Fibroblast of gingiva (primary cell): ENCODE data around the gene PPM1A.
A peak's percentile ranks its signal among the peaks of the same experiment; 100 is the strongest.
"Not testable (repeated sequence)": the region's sequence is repeated elsewhere in the genome, so short reads cannot be mapped to it uniquely, and the experiment has no call there.

Experiments
- DNase-seq: peaks from one replicate; pipeline ENCODE4 v3.0.0-alpha.2; 2011; ENCODE audit warnings: low read depth

Gene PPM1A

DNA sequence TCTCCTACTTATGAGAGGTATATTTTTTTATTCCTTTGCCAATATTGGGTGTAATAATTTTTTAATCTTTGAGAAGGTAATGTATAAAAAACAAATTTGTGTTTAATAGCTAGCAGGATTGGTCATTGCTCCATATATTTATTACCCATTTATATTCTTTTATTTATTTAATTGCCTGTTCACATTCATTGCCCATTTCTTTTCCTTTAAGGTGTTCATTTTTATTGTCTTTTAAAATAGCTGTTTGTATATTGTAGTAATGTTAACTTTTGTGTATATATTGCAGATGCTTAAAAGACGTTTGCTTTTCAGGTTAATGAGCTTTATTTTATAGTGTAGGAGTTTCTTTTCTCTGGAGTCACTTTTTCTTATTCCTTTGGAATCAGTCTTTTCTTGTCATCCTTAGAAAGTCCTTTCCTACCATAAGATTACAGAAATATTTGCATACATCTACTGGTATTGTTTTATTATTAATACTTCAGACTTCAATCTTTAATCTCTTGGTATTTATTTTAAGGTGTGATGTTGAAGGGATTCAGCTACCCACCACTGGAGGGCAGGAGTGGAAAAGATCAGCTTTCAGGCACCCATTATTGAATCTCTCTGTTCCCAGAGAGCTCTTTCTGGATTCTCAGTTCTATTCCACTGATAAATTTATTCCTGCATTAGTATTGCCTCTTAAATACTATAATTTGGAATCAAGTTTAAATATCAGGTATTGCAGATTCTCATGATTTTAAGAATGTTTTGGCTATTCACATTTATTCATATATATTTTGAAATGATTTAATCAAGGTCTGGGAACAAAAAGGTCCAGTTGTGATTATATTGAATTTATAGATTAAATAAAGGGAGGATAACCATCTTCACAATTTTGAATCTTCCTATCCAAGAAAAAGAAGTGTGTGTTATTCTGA lies 17.3 kb downstream of the PPM1A start:
- DNase-seq = peak; percentile 14

DNA sequence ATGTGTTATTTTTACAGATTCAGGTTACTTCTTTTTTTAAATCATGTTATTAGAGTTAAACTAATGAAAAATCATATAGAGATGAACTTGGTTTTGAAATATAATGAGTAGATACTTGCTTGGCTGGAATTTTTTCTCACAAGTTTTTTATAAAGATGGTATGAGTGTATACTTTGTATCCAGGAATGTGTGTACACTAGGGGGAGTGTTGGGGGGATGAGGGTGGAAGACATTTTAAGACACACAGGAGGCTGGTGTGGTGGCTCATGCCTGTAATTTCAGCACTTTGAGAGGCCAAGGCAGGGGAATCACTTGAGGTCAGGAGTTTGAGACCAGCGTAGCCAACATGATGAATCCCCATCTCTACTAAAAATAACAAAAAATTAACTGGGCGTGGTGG lies 23.2 kb downstream of the PPM1A start:
- no peak for DNase-seq

DNA sequence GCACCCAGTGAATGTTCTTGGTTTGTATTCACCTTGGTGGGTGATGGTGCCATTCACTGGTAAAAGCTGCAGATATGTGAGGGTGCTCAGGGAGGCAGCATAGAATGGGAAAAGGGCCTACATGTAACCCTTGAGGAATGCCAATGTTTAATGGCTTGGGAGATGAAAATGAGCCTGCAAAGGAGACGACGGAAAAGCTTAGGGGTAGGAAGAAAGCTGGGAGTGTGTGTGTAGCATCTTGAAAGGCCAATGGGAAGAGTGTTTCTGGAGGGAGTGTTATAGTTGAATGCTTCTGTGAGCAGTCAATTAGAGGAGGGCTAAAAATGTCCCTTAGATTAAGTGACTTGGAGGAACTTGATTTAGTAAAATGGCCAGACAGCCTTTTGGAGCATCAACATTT lies 24.9 kb downstream of the PPM1A start:
- no peak for DNase-seq

DNA sequence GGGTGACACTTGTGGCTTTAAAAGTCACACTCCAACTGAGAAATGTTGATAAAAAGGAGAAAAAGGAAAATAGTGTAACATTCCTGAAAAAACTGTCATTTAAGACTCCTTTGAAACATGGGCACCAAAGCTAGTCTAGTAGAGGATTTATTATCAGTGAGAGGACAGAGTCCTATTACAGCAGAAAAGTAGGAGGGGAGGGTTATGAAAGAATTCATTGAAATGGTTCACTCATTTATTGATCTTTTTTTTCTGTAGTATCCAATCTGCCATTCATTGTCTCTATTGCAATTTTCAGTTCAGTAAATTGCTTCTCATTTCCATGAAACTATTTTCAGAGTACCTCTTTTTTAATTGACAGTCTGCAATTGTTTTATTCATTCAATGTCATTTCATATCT lies 25.4 kb downstream of the PPM1A start:
- no peak for DNase-seq

DNA sequence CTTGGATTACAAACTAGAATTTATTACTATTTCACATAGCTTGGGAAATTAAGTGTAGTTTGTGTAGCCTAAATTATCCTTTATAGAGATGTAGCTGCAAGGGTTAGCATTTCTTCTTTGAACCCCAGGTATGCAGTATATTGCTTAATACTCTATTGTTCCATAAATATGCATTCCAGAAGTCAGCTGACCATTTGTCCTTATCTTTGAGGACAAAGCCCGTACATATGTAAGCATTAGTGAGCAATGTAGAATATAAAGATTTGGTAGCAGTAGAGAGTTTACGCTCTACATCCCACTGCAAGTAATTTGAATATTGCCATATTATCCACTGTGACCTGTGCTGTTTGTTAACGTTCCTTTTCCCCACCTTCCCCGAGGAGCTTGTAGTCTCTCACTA lies 26.9 kb downstream of the PPM1A start:
- DNase-seq = no peak

DNA sequence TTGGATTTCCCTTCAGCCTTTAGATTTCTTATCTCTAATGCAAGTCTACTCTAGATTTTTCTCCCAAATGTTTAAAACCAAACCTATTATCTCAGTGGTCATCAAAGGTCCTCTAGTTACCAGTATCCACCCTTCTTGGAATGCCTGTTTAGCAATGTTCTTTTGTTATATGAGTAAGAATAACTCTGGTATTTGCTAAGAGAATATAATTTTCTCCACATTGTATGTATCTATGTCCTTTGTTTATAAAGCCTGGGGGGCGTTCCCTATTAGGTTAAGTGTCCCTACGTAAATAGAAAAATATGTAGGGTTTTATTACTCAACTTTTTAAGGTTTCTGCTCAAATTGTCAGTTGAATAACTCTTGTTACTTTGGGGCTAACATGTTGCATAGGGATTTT lies 27.3 kb downstream of the PPM1A start:
- peak; percentile 80 for DNase-seq

DNA sequence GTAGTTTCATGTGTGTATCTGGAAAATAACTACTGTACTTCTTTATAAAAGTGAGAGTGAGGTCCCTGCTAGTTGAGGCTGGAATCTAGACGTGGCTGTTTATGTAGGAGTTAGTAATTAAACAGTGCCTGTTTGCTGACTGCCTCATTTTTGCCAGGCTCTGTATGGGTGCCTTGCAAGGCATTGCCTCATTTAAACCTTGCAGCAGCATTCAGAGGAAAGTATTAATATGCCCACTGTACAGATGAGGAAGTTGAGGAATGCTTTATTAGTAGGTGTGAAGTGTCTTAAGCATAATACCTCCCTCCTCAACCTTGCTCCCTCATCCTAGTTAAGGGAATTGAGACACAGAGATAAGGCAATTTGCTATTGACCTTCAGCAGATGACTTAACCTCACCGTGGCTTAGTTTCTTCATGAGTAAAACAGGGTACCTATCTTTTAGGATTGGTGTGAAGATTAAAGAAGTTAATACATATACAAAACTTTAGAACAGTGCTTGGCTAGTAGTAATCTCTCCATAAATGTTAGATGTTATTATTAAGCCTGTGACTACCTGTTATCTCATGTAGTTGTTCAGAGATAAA lies 28.7 kb downstream of the PPM1A start:
- no peak for DNase-seq

DNA sequence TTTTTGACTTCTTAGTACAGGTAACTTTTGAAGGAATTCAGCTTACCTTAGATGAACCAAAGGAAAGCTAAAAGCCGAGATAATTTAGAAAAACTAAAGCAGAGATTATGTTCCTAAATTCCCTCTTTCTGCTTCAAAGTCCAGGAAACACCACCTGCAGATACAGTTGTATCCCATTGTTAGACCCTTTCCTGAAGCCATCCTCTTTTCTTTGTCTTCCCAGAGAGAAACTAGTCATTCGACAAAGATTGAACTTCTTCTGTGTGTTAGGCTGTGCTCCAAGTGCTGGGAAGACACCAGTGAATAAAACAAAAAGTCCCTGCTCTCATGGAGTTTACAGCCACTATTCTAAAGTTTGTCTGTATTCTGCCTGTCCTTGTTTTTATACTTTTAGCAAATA lies 29.3 kb downstream of the PPM1A start:
- no peak for DNase-seq

DNA sequence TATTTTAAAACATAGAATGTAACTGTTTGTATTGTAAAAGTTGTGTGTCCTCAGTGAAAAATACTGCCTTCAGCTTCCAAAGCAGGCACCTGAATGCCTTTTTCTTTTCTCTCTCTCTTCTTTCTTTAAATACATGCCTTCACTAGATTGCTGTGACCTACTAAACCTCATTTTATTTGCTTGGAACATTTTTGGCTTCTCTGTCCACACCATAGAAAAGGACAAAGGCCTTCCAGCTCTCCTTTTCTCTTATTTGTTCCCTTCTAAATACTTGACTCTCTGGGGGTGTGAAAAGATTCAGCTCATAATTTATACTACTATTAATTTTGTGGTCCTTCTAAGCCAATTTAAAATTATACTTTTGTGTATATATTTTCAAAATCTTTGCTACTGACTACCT lies 38.4 kb downstream of the PPM1A start:
- no peak for DNase-seq

DNA sequence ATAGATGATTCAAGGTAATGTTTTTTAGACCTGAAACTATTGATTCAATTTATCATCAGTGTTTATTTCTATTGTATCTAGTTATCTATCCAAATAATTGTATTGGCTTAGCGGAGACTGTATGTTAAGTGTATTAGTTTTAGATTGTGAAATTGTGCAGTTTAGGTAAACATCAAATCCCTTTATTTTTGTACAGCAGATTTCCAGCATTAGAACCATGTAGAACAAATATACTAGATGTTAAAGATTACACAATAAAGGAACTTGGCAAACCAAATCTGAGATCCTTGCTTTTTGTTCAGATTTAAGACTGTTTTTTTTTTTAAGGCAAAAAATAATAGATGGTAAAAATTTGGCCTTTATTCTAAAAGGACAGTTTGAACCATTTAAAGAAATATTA lies 39.3 kb downstream of the PPM1A start:
- no peak for DNase-seq

DNA sequence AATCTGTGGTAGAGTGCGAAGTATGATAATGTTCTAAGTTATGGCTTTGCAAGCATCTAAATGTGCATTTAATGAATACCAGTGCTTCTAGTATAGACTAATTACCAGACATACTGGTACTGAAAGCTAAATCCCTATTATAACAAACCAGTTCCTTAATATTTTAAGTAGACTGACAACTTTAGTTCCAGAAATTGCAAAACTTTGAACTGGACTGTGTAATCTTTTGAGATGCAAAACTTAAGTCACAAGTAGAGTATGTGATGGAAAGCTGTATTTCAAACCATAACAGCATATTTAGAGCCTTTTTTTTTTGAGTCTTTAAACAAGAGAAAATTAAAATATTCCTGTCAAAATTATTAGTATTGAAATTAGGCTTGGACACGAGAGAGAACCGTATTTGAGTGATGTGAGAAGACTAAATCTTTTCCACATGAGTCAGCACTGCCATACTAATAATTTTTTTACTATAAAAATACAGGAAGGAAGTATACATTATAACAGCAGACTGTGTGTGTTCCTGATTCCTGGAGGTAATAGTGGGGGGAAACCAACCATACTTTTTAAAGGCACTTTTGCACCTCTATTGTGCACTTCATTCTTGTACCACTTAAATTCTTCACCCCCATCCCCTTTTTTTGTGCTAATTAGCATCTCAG lies 45.5 kb downstream of the PPM1A start:
- DNase-seq = no peak

DNA sequence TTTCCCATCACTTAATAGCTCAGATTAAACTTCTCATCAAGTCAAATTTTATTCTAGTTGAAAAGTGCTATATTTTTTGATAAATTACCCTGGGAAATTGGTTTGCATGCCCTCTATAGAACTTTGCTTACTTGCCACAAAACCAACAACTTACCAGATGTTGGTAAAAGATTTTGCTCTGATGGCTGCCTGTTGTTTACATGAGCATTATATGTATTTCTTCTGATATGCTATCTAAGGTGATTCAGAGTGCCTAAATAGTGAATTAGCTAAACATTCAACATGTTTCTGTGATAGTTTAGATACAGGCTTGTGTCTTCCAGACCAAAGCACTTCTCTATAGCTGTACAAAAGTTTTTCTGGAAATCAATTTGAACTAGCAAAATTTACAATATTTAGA lies 51.0 kb downstream of the PPM1A start:
- DNase-seq = no peak

DNA sequence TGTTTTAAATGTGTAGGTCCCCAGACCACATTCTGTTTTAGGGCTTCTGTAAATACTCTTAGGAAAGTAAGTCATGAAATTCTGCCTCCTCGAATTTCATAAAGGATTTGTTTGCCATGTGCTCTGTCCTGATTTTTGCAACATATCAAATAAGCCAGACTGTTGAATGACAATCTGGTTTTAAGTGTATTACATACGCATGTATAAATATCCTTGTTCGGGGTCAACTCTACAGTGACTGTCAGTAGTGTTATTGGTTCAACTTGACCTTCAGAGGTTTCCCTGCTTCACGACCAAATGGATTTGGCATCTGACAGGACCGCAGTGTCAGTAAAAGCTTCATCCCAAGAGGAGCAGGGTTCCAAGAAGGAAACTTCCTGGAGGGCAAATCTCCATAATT lies 52.7 kb downstream of the PPM1A start:
- DNase-seq = no peak

DNA sequence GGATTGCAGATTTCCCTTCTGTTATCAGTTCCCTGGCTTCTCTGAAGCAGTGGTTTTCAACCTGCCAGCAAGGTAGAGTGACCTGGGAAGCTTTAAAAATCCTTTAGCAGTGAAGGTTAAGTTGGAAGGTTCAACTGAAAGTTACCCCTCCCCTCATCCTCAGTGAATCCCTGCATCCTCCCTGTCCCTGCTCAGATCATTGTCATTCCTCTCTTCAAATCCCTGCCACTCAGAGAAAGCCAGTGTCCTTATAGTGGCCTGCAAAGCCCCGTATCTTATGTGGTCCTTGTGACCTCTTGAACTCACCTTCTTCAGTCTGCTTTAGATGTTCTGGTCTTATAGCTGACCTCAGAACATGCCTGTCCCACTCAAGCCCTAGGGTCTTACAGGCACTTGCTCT lies 53.6 kb downstream of the PPM1A start:
- no peak for DNase-seq

DNA sequence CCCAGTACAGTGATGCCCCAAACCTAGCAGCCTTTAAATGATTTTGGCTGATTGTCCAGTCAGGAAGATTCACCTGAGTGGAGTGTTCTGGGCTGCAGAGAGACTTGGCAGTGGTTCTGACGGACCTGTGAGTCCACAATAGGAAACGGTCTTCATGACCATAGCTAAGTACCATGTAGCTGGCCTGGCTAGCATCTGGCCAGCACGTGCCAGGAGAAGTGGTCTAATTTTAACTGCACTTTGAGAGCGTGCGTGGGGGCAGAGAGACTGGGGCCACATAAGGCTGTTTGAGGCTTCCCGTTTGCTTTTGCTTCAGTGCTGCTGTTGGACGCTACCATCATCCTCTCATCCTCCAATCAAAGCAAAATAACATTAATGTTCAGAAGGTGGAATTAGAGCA lies 54.7 kb downstream of the PPM1A start:
- no peak for DNase-seq

DNA sequence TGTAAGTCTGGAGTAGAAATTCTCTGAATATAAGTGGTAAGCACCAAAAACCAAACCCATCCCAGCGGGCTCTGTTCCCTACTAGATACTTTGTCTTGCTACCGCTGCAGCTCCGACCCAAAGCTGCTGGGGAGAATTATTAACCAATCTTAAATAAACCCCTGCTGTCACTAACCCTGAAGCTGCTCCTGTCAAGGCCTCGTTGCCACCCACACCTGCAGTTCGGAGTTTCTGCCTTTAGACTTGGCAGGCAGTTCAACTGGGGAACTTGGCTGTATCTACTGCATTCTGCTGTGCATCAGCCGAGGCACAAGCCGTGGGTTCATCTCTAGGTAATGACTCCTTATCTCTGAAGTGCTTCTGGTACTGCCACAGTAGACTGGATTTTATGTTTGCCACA lies 55.5 kb downstream of the PPM1A start:
- DNase-seq = no peak

DNA sequence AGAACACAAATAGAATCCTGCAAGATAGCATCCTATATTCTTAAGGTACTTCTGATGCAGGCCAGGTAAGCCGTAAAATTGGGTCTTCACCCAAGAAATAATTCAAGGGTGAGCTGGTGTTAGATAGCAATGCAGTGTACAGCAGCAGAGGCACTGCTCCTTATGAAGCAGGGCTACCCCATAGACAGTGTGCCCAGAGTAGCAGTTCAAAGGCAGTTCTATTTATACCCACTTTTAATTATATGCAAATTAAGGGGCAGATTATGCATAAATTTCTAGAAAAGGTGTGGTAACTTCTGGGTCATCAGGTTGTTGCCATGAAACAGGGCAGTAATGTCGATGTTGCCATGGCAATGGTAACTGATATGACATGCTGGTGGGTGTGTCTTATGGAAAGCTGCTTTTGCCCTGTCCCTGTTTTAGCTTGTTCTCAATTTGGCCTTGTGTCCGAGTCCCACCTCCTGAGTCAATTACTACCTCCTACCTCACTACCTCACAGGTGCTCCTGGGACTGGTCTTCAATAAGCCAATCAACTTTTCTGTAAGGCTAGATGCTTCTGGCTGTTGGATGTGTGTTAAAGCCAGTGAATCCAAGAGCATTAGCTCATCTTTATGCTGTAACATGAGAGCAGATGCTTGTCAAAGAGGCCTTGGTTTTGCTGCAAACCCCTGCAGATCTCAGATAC lies 61.0 kb downstream of the PPM1A start:
- no peak for DNase-seq

DNA sequence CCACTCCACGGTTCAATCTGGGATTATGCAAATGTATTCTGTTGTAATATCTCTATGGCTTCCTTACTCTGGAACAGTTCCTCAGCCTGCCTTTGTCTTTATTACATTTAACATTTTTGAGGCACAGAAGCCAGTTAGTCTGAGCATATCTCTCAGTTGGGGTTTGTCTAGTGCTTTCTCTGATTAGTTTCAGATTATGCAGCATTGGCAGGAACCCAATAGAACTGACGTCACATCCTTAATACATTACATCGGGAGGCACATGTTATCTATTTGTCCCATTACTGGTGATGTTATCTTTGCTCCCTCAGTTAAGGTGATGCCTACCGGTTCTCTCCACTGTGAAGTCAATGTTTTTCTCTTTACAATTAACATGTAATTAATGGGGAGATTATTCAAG lies 62.4 kb downstream of the PPM1A start:
- DNase-seq = peak; percentile 70

DNA sequence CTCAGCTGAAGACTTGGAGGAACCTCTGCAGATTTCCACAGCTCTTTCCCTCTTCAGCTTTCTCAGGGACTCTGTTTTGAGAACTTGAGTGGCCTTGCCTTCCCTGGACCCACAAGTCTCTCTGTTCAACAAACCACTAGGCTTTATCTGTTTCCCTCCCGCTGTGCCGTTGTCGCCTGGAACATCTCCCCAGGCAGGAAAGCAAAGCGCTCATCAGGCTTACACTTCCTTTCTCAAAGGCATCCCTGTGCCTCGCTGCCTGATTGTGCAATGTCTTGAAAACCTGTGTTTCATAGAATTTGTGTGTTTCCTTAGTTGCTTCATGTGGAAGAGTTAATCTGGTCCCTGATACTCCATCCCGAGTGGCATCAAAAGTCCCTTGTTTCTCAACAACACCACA lies 64.1 kb downstream of the PPM1A start:
- DNase-seq = no peak

DNA sequence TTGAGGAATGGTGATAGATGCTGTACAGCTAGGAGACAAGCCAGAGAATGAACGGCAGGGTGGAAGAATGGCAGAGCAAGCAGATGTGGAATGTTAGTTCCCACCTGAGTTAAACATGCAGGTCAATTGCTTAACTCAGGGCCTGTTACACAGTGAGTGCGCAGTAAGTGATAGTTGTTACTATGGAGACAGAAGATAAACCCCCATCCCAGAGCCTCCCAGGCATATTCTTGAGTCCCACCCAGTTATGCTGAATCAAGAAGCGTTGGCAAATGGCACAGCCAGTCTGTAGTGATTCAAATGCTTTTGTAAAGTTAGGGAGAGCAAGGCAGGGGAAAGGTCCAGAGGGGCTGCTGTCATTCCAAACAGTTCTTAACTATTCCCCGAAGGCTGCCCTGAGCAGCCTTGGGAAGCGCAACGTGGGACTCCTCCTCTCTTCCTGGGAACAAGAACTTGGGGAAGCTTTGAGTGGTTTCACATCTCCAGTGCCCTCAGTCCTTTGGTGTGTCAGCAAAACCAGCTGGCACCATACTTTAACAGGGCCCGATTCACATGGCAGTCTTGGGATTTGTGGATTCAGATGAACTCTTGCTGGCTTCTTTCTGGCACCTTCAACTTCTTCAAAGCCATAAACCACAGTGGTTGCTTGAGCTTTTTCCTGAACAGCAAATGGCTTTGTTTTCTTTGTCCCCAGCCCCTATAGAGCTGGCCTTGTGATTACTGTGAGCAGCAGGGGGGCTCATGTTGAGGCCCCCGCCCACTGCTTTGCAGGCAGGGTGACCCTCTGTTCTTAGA lies 66.4 kb downstream of the PPM1A start:
- no peak for DNase-seq

DNA sequence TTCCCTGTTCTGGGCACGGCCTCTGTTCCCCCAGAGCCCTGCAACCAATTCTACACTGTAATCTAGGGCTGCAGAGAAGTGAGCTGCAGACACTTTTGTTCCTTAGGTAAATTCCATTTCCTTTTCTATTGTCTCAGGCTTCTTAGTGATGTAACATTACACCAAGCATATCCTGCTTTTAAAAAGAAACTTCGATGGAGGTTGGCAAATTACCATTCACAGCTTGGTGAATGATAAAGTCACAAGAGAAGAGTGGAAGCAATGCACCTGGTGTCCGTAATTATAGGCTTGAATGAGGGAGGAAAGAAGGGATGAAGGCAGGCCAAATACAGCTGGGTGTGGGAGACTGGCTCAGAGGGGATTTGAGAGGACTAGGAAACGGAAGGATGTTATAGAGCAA lies 68.6 kb downstream of the PPM1A start:
- no peak for DNase-seq

DNA sequence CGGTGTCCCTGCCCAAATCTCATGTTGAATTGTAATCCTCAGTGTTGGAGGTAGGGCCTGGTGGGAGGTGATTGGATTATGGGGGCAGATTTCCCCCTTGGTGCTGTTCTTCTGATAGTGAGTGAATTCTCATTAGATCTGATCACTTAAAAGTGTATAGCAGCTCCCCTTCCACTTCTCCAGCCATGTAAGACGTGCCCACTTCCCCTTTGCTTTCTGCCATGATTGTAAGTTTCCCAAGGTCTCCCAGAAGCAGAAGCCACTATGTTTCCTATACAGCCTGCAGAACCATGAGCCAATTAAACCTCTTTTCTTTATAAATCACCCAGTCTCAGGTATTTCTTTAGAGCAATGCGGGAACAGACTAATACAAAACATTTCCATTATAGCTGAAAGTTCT lies 71.8 kb downstream of the PPM1A start:
- not testable (repeated sequence) for DNase-seq
